Smooth muscle cell (in vitro differentiated cells): ENCODE data around the gene METTL17. TPM values are rescaled to one million over a fixed set of nuclear protein-coding genes. Genes with fewer than 3 reads are reported as not detected.

Experiments
- DNase-seq: peaks from one replicate; lab custom pipeline; 2025; ENCODE audit not compliant: unreplicated experiment; lab: John Stamatoyannopoulos, UW
- H2AFZ ChIP-seq: fragments of 200-600 bp; sonication (generic); 2 replicates; pipeline ENCODE4 v1.6.0; 2016; ENCODE audit warnings: antibody characterized with exemption, low read depth, mild to moderate bottlenecking
- H3F3A ChIP-seq: fragments of 200-600 bp; sonication (generic); 2 replicates; pipeline ENCODE4 v1.6.0; 2017; ENCODE audit warnings: antibody characterized with exemption, low read depth
- H3K27ac ChIP-seq: fragments of 200-600 bp; sonication (generic); 2 replicates; pipeline ENCODE4 v1.5.1; 2016; ENCODE audit warnings: low read depth, mild to moderate bottlenecking
- H3K27me3 ChIP-seq: fragments of 200-600 bp; sonication (generic); 2 replicates; pipeline ENCODE4 v1.6.1; 2016; ENCODE audit warnings: low read depth, mild to moderate bottlenecking
- H3K36me3 ChIP-seq: fragments of 200-600 bp; sonication (generic); 2 replicates; pipeline ENCODE4 v1.5.1; 2016; ENCODE audit warnings: low read depth
- H3K4me1 ChIP-seq: fragments of 200-600 bp; sonication (generic); 2 replicates; pipeline ENCODE4 v1.5.1; 2016; ENCODE audit warnings: low read depth
- H3K4me2 ChIP-seq: fragments of 200-600 bp; sonication (generic); 2 replicates; pipeline ENCODE4 v1.6.0; 2016; ENCODE audit warnings: mild to moderate bottlenecking
- H3K4me3 ChIP-seq: fragments of 200-600 bp; sonication (generic); 2 replicates; pipeline ENCODE4 v1.5.1; 2016; ENCODE audit warnings: mild to moderate bottlenecking
- H3K79me2 ChIP-seq: fragments of 200-600 bp; sonication (generic); 2 replicates; pipeline ENCODE4 v1.6.0; 2016; ENCODE audit warnings: low read depth, mild to moderate bottlenecking
- H3K9ac ChIP-seq: fragments of 200-600 bp; sonication (generic); 2 replicates; pipeline ENCODE4 v1.6.0; 2016; ENCODE audit warnings: low read depth
- H3K9me3 ChIP-seq: fragments of 200-600 bp; sonication (generic); replicated peaks from 2 replicates; pipeline ENCODE4 v1.5.1; 2016; ENCODE audit warnings: low read depth
- H4K20me1 ChIP-seq: fragments of 200-600 bp; sonication (generic); 2 replicates; pipeline ENCODE4 v1.6.0; 2016; ENCODE audit warnings: low read depth
- WGBS: methylation state at CpG from one replicate; pipeline ENCODE4 v1.1.7; 2016; ENCODE audit warnings: low lambda C conversion rate; 5-methylcytosine and 5-hydroxymethylcytosine counted together
- polyA plus RNA-seq: library from polyadenylated mRNA; unstranded; fragments of >200 nt; fragmentation: Nextera tagmentation; extraction: Ambion mirVana; gene quantifications from 2 replicates; pipeline ENCODE4 v1.2.1, GENCODE V29; 2016
- total RNA-seq: library from RNA; depleted of rRNA; stranded (reverse); fragments of >200 nt; gene quantifications from 2 replicates; pipeline ENCODE4 v1.2.3, GENCODE V29; 2014
- TF ChIP-seq, protein P1 (sequence below): fragments of 200-600 bp; sonication (generic); IDR thresholded peaks from 2 replicates; pipeline ENCODE4 v1.5.1; 2017; ENCODE audit warnings: borderline replicate concordance, mild to moderate bottlenecking, antibody characterized with exemption; ENCODE audit not compliant: insufficient read depth, poor library complexity, severe bottlenecking

METTL17 gene
- total and polyA plus RNA-seq, 2 experiments from 2014 or later, result 46.5 to 96.3 TPM

DNA sequence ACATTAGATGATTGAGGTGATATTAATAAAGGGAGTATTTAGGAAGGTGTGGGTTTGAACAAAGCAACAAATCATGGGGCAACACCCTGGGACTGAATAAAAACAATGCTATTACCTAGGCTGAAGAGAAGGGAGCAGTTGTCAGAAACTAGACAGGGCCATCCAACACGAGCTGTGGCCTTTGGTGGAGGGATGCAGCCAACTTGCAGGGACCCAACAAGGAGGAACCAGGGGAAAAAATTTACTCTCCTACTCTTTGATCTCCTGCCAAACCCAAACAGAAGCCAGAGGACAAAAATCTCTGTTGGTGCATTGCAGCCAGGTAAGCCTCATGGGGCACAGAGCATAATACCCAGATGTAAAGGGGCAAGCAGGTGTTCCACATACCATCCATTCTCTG is 21.4 kb downstream of the METTL17 start:
- 80% methylated on average over 1 of the region's 1 CpG for WGBS
- H3K9me3 ChIP-seq, result no peaks in the 10 kb centered on the region
- H2AFZ ChIP-seq, result no peak overlapping the region
- no peak for DNase-seq
- H3K4me3 ChIP-seq, result no peak overlapping the region
- H3K4me2 ChIP-seq, result no peak overlapping the region
- H3F3A ChIP-seq, result peaks cover 15% of the 10 kb centered on the region
- no peaks in the 10 kb centered on the region for H4K20me1 ChIP-seq
- no peaks in the 10 kb centered on the region for H3K36me3 ChIP-seq
- no peak overlapping the region for H3K27ac ChIP-seq
- TF ChIP-seq, protein P1, sequence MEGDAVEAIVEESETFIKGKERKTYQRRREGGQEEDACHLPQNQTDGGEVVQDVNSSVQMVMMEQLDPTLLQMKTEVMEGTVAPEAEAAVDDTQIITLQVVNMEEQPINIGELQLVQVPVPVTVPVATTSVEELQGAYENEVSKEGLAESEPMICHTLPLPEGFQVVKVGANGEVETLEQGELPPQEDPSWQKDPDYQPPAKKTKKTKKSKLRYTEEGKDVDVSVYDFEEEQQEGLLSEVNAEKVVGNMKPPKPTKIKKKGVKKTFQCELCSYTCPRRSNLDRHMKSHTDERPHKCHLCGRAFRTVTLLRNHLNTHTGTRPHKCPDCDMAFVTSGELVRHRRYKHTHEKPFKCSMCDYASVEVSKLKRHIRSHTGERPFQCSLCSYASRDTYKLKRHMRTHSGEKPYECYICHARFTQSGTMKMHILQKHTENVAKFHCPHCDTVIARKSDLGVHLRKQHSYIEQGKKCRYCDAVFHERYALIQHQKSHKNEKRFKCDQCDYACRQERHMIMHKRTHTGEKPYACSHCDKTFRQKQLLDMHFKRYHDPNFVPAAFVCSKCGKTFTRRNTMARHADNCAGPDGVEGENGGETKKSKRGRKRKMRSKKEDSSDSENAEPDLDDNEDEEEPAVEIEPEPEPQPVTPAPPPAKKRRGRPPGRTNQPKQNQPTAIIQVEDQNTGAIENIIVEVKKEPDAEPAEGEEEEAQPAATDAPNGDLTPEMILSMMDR, result no peak
- H3K9ac ChIP-seq, result no peak overlapping the region
- H3K79me2 ChIP-seq, result peaks cover 25% of the 10 kb centered on the region
- H3K4me1 ChIP-seq, result peaks cover 12% of the 10 kb centered on the region
- no peaks in the 10 kb centered on the region for H3K27me3 ChIP-seq

DNA sequence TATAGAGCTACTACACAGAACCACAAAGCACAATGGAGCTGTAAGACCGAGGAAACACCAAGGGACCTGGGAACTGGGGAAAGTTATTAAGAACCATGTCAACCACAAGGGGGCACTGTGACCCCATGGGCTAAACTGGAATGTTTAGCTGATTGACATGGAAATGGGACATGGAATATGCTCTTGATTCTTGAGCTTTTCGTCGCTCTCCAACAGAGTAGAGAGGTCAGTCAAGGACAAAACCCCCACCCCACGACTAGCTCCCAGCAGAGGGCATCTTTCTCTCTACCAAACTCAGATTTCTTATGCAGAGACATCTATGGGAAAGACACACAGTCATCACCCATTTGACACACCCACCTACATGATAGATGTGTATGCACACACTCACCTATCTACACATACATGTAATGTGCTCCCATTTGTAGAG is 25.0 kb downstream of the METTL17 start:
- Histone ChIP-seq H3K27me3 (no peaks in the 10 kb centered on the region), H3K4me3 (no peak overlapping the region), H3K79me2 (peaks cover 13% of the 10 kb centered on the region), H3K4me2 (no peak overlapping the region), H3K4me1 (no peaks in the 10 kb centered on the region), H3K9me3 (no peaks in the 10 kb centered on the region), H2AFZ (no peak overlapping the region), H3K36me3 (no peaks in the 10 kb centered on the region), H3K27ac (no peak overlapping the region), H4K20me1 (peaks cover 3% of the 10 kb centered on the region), H3K9ac (no peak overlapping the region), H3F3A (peaks cover 4% of the 10 kb centered on the region)
- TF ChIP-seq, protein P1, result peak; percentile 88
- DNase-seq, result peak; percentile 38
- 6% methylated on average over 4 of the region's 4 CpGs for WGBS

DNA sequence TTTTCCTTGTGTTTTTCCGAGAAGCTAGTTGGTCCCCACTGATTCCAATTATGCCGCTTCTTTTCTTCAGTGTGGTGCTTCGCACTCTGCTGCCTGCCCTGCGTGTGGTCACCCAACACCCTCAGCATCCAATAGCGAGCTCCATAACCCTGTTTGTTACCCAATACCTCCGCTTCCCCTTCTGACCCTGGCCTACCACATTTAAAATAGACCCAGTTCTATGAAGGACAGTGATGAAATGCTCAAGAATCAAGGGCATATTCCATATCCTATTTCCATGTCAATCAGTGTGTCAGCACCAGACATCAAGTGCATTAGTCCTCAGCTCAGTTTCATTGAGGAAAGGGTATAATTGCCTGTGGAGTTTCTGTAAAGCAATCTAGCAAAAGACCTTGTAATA is 25.5 kb downstream of the METTL17 start:
- no peaks in the 10 kb centered on the region for H3K4me1 ChIP-seq
- H3K9ac ChIP-seq, result no peak overlapping the region
- H3K4me3 ChIP-seq, result no peak overlapping the region
- H4K20me1 ChIP-seq, result peaks cover 3% of the 10 kb centered on the region
- no peak overlapping the region for H3K27ac ChIP-seq
- no peaks in the 10 kb centered on the region for H3K27me3 ChIP-seq
- H3K79me2 ChIP-seq, result peaks cover 13% of the 10 kb centered on the region
- TF ChIP-seq, protein P1, result no peak
- peaks cover 4% of the 10 kb centered on the region for H3F3A ChIP-seq
- no peak for DNase-seq
- no peaks in the 10 kb centered on the region for H3K36me3 ChIP-seq
- no peak overlapping the region for H2AFZ ChIP-seq
- 89% methylated on average over 6 of the region's 6 CpGs for WGBS
- H3K9me3 ChIP-seq, result no peaks in the 10 kb centered on the region
- H3K4me2 ChIP-seq, result no peak overlapping the region

DNA sequence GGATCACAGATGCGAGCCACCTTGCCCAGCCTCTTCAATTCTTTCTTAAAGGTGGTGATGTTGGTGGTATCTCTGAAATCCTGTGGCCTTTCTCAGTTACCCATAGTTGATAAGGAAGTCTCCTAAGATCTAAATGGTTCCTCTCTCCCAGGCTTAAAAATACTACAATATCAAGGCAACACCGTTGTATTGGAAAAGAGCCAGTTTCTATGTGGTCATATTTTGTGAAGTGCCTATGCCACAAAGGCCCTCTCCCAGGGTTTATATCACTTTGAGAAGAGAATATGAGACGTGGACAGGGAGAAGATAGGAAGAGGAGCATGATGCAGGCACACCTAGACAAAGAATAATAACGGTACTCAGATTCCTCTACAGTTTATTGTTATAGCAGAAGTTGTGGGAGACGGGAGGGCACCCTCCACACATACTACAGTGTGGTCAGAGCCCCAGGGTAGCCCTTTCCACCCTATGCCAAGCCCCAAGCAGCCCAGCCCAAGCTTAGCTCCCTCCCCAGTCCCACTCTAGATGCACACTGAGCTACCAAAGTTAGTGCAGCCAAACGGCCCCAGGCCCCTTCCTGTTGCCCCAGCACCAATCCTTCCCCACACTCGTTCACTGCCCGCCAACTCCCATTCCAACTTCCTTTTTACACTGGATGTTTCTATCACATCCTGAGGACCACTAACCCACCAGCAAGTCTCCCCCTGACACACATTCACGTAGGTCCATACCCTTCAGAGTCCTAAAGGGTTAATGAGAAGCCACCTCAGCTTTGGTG is 26.8 kb downstream of the METTL17 start:
- DNase-seq, result no peak
- Histone ChIP-seq H3K4me3 (no peak overlapping the region), H3F3A (peaks cover 4% of the 10 kb centered on the region), H3K9me3 (no peaks in the 10 kb centered on the region), H3K27ac (no peak overlapping the region), H3K36me3 (no peaks in the 10 kb centered on the region), H3K4me1 (no peaks in the 10 kb centered on the region), H3K9ac (no peak overlapping the region), H2AFZ (no peak overlapping the region), H3K4me2 (no peak overlapping the region), H3K27me3 (no peaks in the 10 kb centered on the region), H3K79me2 (peaks cover 6% of the 10 kb centered on the region), H4K20me1 (peaks cover 3% of the 10 kb centered on the region)
- TF ChIP-seq, protein P1, result no peak
- WGBS, result 85% methylated on average over 9 of the region's 9 CpGs
